PC-9 (cell line): Measurements from ENCODE around the gene RPS19BP1.

Experiments
- EZH2 ChIP-seq: fragments of 200-600 bp; sonication (generic); IDR thresholded peaks from 2 replicates; pipeline ENCODE4 v1.8.0; 2017; ENCODE audit warnings: antibody characterized with exemption, low read depth
- TF ChIP-seq, protein P1 (sequence below): fragments of 200-600 bp; sonication (generic); conservative IDR thresholded peaks from 2 replicates; pipeline ENCODE4 v1.6.1; 2017; ENCODE audit warnings: mixed run types, antibody characterized with exemption, mild to moderate bottlenecking, moderate library complexity

- TF ChIP-seq, protein P1, sequence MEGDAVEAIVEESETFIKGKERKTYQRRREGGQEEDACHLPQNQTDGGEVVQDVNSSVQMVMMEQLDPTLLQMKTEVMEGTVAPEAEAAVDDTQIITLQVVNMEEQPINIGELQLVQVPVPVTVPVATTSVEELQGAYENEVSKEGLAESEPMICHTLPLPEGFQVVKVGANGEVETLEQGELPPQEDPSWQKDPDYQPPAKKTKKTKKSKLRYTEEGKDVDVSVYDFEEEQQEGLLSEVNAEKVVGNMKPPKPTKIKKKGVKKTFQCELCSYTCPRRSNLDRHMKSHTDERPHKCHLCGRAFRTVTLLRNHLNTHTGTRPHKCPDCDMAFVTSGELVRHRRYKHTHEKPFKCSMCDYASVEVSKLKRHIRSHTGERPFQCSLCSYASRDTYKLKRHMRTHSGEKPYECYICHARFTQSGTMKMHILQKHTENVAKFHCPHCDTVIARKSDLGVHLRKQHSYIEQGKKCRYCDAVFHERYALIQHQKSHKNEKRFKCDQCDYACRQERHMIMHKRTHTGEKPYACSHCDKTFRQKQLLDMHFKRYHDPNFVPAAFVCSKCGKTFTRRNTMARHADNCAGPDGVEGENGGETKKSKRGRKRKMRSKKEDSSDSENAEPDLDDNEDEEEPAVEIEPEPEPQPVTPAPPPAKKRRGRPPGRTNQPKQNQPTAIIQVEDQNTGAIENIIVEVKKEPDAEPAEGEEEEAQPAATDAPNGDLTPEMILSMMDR = no peak
- TF ChIP-seq EZH2 = no peak
These were observed 44.6 kb downstream of the RPS19BP1 start for GRCh38 chr22:39487826-39488520.
